Measurements from ENCODE around the gene SEC24A.
"Not testable (repeated sequence)": the region's sequence is repeated elsewhere in the genome, so short reads cannot be mapped to it uniquely, and the experiment has no call there.

SEC24A gene

GRCh38 chr5:134626369-134627014, 22.1 kb upstream of the SEC24A start:
- no peaks in the 10 kb centered on the region for H3K27me3 ChIP-seq (ENCODE audit: low read length)
- no peaks in the 10 kb centered on the region for H3K9me2 ChIP-seq (replicated peaks; ENCODE audit: insufficient read depth, low read length)
- peaks cover 49% of the 10 kb centered on the region for H3K79me2 ChIP-seq (ENCODE audit: insufficient read depth, low read length)
- no peak overlapping the region for H2AFZ ChIP-seq (ENCODE audit: low read depth, low read length, severe bottlenecking)
- H3K36me3 ChIP-seq (ENCODE audit: low read length), result 0 out of 2 replicates have a peak, but pooled peaks cover 9% of the 10 kb centered on the region
- H4K20me1 ChIP-seq (ENCODE audit: low read depth, low read length), result no peaks in the 10 kb centered on the region
- H3K9me3 ChIP-seq (ENCODE audit: insufficient read depth, low read length), result no peaks in the 10 kb centered on the region
- no peak overlapping the region for H3K9ac ChIP-seq (ENCODE audit: low read length)
- H3F3A ChIP-seq (ENCODE audit: insufficient read depth), result peaks cover 6% of the 10 kb centered on the region; the same call in 1 of the 2 replicates
- no peak overlapping the region for H3K4me3 ChIP-seq (ENCODE audit: insufficient read depth, low read length, poor library complexity, severe bottlenecking)
- H3K4me2 ChIP-seq (ENCODE audit: low read depth, low read length, poor library complexity, severe bottlenecking), result no peak overlapping the region
- H3K27ac ChIP-seq (ENCODE audit: low read depth, low read length), result no peak overlapping the region
- TF ChIP-seq EZH2phosphoT487 (conservative IDR thresholded peaks at IDR 0.05; ENCODE audit: low read length) (no peak), CTCF (IDR thresholded peaks at IDR 0.05; ENCODE audit: insufficient read depth, low read length, poor library complexity, severe bottlenecking) (no peak)

DNA sequence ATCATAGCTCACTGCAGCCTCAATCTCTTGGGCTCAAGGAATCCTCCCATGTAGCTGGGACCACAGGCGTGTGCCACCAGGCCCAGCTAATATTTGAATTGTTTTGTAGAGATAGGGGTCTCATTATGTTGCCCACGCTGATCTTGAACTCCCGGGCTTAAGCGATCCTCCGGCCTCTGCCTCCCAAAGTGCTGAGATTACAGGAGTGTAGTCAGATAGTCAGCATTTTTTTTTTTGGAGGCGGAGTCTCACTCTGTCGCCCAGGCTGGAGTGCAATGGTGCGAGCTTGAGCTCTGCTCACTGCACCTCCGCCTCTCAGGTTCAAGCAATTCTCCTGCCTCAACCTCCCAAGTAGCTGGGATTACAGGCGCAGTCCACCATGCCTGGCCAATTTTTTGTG, 14.4 kb upstream of the SEC24A start:
- TF ChIP-seq EZH2phosphoT487 (conservative IDR thresholded peaks at IDR 0.05; ENCODE audit: low read length) (no peak), CTCF (IDR thresholded peaks at IDR 0.05; ENCODE audit: insufficient read depth, low read length, poor library complexity, severe bottlenecking) (no peak)
- Histone ChIP-seq H3K79me2 (ENCODE audit: insufficient read depth, low read length) (peaks cover 29% of the 10 kb centered on the region), H3F3A (ENCODE audit: insufficient read depth) (peaks cover 11% of the 10 kb centered on the region; the same call in 1 of the 2 replicates), H3K27ac (ENCODE audit: low read depth, low read length) (no peak overlapping the region), H3K4me3 (ENCODE audit: insufficient read depth, low read length, poor library complexity, severe bottlenecking) (no peak overlapping the region), H3K4me2 (ENCODE audit: low read depth, low read length, poor library complexity, severe bottlenecking) (no peak overlapping the region), H3K27me3 (ENCODE audit: low read length) (no peaks in the 10 kb centered on the region), H2AFZ (ENCODE audit: low read depth, low read length, severe bottlenecking) (peak overlapping the region; percentile 21), H3K9me2 (replicated peaks; ENCODE audit: insufficient read depth, low read length) (no peaks in the 10 kb centered on the region), H3K36me3 (ENCODE audit: low read length) (no peaks in the 10 kb centered on the region), H3K9ac (ENCODE audit: low read length) (no peak overlapping the region), H4K20me1 (ENCODE audit: low read depth, low read length) (no peaks in the 10 kb centered on the region), H3K9me3 (ENCODE audit: insufficient read depth, low read length) (no peaks in the 10 kb centered on the region)

GRCh38 chr5:134635366-134635765, 13.2 kb upstream of the SEC24A start:
- Histone ChIP-seq H3K79me2 (ENCODE audit: insufficient read depth, low read length) (peaks cover 22% of the 10 kb centered on the region), H3F3A (ENCODE audit: insufficient read depth) (peaks cover 11% of the 10 kb centered on the region; the same call in 1 of the 2 replicates)
- H2AFZ ChIP-seq (ENCODE audit: low read depth, low read length, severe bottlenecking); H3K27ac ChIP-seq (ENCODE audit: low read depth, low read length); H3K9me2 ChIP-seq (replicated peaks; ENCODE audit: insufficient read depth, low read length); H3K27me3 ChIP-seq (ENCODE audit: low read length); H3K9me3 ChIP-seq (ENCODE audit: insufficient read depth, low read length); H3K36me3 ChIP-seq (ENCODE audit: low read length); H3K4me2 ChIP-seq (ENCODE audit: low read depth, low read length, poor library complexity, severe bottlenecking); H3K4me3 ChIP-seq (ENCODE audit: insufficient read depth, low read length, poor library complexity, severe bottlenecking); H3K9ac ChIP-seq (ENCODE audit: low read length); H4K20me1 ChIP-seq (ENCODE audit: low read depth, low read length): not testable (repeated sequence)

- no peak overlapping the region for H2AFZ ChIP-seq (ENCODE audit: low read depth, low read length, severe bottlenecking)
- H3K9ac ChIP-seq (ENCODE audit: low read length), result no peak overlapping the region
- H3K9me2 ChIP-seq (replicated peaks; ENCODE audit: insufficient read depth, low read length), result no peaks in the 10 kb centered on the region
- no peak overlapping the region for H3K27ac ChIP-seq (ENCODE audit: low read depth, low read length)
- TF ChIP-seq EZH2phosphoT487 (conservative IDR thresholded peaks at IDR 0.05; ENCODE audit: low read length), result no peak
- no peak for TF ChIP-seq CTCF (IDR thresholded peaks at IDR 0.05; ENCODE audit: insufficient read depth, low read length, poor library complexity, severe bottlenecking)
- H3F3A ChIP-seq (ENCODE audit: insufficient read depth), result peaks cover 4% of the 10 kb centered on the region; the same call in 1 of the 2 replicates
- H3K27me3 ChIP-seq (ENCODE audit: low read length), result no peaks in the 10 kb centered on the region
- H3K79me2 ChIP-seq (ENCODE audit: insufficient read depth, low read length), result peaks cover 3% of the 10 kb centered on the region; the same call in 1 of the 2 replicates
- H3K9me3 ChIP-seq (ENCODE audit: insufficient read depth, low read length), result no peaks in the 10 kb centered on the region
- no peaks in the 10 kb centered on the region for H4K20me1 ChIP-seq (ENCODE audit: low read depth, low read length)
- no peak overlapping the region for H3K4me3 ChIP-seq (ENCODE audit: insufficient read depth, low read length, poor library complexity, severe bottlenecking)
- no peak overlapping the region for H3K4me2 ChIP-seq (ENCODE audit: low read depth, low read length, poor library complexity, severe bottlenecking)
- H3K36me3 ChIP-seq (ENCODE audit: low read length), result no peaks in the 10 kb centered on the region
These were observed 11.4 kb upstream of the SEC24A start for GRCh38 chr5:134637116-134637721.

Measured in SU-DHL-6 (cell line).